ENCODE data around the gene KRT78.

KRT78 gene

DNA sequence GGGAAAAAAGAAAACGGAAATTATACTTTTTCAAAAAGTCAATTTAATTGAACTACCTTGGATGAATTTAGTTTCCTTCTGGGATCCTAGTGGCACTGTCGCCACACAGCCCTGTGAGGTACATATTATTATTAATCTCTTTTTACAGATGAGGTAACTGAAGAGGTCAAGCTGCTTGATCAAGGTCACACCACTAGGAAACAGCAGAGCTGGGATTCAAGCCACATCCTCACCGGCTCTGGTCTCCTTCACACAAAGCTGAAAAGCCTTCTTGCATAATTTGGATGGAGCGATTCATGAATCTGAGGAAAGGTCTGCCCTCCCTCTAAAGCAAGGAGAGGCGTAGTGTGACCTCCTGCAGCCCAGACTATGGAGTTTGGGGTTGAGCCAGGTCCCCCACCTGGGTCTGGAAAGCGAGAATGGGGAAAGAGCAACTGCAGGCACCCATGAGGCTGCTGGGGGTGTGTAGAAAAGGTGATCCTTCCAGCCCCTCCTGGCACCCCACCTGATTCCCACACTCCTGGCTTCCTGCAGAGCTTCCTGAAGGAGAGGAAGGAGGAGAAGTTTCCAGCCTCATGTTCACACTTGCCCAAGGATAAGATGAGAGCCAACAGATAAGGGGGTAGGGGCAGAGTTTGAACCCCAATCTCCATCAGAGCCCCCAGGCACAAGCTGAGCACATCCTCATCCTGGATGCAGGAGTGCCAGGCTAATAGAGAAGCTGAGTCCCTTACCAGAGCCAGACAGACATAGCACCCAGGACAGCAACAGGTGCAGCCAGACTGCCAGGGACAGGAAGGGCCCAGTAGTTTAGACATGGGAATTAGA lies 10.8 kb downstream of the KRT78 start:
- DNase-seq: no peak

GRCh38 chr12:52837413-52837741 lies 11.4 kb downstream of the KRT78 start:
- no peak for DNase-seq

DNA sequence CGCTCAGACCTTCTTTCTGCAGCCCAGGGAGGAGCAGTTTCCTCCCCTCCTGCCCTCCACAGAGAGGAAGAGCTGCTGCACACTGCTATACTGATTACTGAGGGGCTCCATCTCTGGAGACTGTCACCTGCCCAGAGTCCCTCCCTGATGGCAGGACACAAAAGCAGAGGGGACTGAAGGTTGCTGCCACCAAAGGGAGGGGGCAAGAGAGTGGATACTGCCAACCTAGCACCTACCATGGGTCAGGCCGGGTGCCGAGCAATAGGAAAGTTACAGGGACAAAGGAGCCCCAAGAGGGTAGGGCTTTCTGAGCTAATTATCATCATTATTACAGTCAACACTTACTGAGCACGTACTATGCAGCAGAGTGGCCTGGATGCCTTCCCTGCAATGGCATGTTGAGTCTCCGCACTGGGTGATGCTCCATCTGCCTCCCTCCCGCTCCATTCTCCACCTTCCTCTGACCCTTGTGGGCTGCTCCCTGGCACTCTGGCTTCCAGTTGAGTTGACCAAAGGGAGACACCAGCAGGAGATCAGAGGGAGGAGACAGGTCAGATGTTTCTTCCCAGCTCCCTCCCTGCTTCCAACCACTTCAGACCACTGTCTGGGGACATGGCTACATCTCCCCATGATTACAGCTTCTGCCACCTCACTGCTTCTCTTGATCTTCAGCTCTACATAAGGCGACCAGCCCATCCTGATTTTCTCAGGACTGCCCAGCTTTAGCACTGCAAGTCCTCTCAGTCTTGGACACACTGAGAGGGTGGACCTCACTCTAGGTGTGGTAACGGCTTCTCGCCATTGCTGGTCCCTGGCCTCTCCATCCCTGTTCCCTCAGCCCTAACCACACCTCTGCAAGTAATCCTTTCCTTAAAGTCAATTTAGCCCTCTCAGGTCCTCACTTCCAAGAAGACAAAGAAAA lies 12.0 kb downstream of the KRT78 start:
- DNase-seq: no peak

DNA sequence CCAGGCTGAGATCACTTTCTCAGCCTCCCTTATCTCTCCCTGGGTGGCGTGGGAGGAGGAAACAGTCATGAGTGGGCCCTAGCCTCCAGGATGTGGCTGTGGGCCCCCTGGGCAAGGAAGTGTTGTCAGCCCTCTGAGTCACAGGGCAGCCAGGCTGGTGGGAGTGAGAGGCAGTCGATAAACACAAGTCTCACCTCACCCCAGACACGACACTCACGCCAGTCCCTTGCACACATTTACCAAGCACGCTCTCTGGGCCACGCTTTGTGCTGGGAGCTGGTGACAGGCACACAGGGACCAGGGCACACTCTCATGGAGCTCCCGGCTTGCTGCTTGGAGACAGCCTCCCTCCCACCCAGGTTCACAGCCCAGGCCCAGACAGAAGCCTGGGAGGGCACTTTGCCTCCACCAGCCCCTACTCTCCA lies 12.7 kb downstream of the KRT78 start:
- peak; percentile 19 for DNase-seq

DNA sequence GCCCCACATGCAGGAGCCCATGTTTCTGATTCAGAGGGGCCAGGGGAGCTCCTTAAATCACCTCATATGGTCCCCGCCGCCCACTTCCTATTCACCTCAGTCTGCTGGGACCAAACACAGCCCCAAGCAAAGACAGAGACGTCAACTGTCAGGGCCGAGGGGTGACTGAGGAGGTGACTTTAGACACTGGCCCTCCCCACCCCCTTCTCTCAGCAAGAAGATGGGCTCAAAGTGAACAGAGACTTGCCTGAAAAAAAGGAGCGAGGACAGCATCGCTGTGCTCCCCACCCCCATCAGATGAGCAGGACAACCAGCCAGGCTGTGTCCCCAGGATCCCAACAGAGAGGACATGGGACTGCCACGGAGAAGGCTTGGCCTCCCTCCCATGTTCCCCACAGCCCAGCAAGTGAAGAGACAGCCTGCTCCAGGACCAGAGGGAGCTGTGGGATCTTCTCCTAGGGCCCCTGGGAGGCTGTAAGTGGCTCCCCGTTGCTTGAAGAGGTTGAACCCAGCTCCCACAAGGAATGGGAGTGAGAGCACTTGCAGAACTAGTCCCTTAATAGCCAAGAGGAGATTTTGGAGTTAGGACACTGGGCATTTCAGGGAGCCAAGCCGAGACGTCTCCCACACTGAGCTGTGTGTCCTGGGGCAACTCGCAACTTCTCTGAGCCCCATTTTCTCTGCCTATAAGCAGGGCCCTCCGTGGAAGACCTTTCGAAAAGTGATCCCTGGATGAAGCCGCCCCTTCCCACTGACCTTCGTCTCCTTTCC lies 13.3 kb downstream of the KRT78 start:
- no peak for DNase-seq

- DNase-seq: no peak
Measured at GRCh38 chr12:52834727-52835001, 14.1 kb downstream of the KRT78 start.

- no peak for DNase-seq
Measured at GRCh38 chr12:52833922-52834726, 14.7 kb downstream of the KRT78 start, which contains the start of gene KRT79. Gene KRT79 (minus strand): TSS chr12:52834311. CDS start chr12:52834260, 51 bp downstream.

GRCh38 chr12:52832985-52833905 lies 15.5 kb downstream of the KRT78 start:
- no peak for DNase-seq

DNA sequence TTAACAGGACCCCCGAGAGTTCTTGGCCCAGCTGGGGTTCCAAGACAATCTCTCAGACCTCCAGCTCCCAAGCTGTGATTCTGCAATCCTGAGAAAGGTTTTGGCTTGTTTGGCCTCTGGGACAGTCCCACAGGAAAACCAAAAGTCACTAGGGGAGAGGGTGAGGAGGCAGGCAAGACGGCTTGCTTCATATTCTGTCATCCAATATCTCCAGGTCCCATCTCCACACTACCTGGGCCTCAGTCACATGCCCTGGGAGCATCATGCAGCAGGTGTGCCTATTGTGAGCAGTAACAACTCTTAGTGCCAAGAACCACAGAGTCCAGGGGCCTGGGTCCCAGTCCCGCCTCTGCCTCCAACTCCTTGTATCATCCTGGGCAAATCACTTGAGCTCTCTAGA lies 16.3 kb downstream of the KRT78 start:
- DNase-seq: no peak

DNA sequence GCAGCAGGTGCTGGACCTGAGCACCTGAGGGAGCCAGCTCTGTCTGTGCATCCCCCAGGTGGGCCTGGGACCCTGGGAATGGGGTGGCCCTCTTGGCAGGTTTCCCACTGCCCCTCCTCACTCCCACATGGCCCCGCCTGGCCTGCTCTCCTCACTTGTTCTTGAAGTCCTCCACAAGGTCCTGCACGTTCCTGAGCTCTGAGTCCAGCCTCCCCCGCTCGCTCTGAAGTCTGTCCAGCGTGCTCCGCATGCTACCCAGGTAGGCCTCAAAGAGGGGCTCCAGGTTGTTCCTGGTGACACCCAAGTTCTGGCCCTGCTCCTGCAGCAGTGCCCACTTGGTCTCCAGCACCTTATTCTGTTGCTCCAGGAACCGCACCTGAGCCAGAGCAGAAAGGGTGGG lies 17.5 kb downstream of the KRT78 start:
- DNase-seq: no peak

DNA sequence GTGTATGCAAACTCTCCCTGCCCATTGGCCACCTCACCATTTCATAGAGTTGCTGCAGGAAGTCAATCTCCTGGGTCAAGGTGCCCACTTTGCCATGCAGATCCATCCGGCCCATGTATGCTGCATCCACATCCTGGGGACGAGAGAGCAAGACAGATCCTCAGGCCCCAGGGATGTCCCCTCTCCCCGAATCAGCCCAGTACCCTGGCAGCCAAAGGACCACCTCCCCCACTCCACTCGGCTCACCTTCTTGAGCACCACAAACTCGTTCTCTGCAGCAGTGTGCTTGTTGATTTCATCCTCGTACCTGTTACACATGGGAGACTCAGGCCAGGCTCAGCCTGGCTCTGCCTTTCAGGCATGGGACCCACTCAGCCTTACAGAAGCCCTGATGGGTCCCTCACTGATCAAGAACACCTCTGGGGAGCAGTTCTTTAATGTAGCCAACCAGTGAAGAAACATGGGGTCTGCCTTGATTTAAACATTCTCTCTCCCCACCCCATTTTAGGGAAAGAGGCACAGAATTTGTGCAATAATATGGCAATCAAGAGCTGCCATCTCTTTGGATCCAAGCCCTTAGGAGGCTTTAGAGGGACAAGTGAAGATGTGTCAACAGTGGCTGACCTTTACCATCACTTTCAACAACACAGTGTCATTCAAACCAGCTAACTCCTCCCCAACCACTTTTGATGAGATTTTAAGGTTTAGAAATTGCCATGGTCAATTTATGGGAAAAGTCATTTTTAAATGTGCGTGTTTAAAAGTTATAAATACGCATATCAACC lies 18.6 kb downstream of the KRT78 start:
- DNase-seq: no peak

DNA sequence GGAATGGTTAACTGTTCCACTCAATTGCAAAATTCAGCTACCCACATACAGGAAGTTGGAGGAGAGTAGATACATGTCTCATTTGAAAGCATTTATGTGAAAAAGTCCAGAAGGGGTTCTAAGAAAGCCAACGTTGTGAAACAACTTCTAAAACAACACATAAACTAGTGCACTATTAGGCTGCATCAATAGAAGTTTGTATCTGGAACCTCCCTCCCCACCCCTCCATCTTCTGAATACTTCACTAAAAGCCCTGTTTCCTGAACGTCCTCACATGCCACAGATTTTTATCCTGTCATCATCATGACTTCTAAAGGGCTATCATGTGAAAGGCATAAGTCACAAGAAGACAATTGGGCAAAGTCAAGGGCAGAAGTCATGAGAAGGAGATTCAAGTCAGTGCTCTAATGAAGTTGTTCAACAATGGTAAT lies 20.2 kb downstream of the KRT78 start:
- no peak for DNase-seq

DNA sequence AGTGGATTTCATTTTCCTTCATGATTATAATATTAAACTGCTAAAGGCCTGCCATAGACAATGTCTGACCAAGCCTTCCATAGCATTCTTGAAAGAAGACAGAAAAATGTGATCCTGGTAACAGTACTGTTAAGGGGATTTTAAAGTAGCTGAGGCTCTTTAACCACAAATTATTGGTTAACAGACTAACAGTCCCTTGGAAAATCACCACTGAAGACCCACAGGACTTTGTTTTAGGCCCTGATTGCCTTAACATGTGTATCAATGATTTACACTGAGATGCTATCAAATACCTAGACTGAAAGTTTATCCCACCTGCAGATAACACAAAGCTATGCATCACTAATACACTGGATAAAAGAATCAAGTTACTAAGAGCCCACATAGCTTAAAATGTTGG lies 20.6 kb downstream of the KRT78 start:
- DNase-seq: no peak

GRCh38 chr12:52827499-52828090 lies 21.2 kb downstream of the KRT78 start:
- DNase-seq: no peak

DNA sequence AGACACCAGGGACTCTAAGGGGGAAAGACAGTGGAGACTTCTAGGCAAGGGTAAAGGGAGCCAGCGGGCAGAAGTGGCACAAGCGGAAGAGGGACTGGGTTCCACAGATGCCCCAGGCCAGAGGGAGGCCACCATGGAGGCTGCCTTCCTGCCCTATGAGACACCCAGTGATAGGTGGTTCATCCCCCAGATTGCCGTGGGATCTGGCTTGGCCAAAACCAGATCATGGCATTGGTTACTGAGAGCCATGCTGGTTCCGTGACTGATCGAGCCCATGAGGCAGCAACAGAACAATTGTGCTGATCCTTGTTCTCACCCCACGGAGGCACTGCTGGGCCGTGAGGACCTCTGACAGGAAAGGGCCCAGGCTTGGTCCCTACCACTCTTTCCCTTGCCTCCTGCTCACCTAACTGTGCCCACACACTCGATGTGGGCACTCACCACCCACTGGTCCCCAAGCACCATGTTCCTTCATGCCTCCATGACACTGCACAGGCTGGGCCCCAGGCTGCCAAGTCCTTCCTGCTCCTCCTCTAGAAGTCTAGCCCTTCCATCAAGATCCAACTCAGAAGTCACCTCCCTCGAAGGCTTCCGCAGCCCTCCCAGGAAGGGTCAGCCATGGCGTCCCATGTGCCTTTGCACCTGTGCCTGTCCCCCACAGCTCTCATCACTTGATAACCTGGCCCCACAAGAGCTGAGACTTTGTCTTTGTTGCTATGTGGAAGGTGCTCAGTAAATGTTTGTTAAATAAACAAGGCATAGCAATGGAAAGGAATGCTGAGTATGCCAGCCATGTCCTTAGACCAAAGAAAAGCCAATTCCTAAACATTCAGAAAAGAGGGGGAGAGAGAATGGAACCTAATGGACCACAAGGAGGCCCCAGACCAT lies 21.9 kb downstream of the KRT78 start:
- DNase-seq: no peak

DNA sequence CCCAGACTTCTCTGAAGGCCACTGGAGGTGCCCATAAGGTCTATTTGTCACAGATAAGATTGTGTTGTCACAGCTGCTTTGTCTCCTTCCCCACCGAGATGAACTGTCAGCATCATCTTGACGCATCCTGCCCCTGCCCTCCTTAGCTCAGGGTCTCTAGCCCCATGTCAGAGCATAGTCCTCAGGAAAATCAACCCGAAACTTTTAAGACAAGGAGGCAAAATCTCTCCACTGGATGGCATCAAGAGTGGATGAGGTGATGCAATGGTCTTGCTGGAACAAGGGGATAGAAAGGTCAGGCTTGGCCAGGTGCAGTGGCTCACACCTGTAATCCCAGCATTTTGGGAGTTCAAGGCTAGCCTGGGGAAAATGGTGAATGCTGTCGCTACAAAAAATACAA lies 22.8 kb downstream of the KRT78 start:
- DNase-seq: no peak

- DNase-seq: no peak
Measured at GRCh38 chr12:52824741-52825410, 23.9 kb downstream of the KRT78 start.

DNA sequence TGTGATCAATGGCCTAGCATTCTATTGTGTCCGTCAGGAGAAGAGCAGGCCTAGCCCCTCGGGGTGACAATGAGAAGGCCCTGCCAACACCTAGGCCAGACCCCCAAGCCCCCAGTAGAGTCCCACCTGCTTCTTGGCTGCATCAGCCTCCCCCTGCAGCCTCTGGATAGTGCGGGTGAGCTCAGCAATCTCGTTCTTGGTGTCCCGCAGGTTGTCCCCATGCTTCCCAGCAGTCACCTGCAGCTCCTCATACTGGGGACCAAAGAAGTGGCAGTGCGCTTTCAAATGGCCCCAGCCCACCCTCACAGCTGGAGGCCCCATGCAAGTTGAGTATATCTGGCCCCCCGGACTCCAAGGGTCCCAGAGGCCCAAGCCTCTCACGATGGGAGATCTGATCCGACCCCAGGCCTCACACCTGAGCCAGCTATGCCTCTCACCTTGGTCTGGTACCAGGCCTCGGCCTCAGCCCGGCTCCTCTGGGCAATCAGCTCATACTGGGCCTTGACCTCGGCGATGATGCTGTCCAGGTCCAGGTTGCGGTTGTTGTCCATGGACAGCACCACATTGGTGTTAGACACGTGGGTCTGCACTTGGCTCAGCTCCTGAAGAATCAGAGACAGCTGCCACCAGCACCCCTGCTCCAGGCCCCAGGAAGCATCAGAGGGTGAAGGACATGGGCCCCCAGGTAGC lies 24.9 kb downstream of the KRT78 start:
- no peak for DNase-seq

Data from hematopoietic multipotent progenitor cell treated with erythropoietin and hydrocortisone succinate and interleukin-3 and kit ligand, for 8 days (in vitro differentiated cells).